Effector CD8-positive, alpha-beta T cell (primary cell): ENCODE results near the gene TNFRSF1B.

Experiments used
- DNase-seq: peaks from one replicate; lab custom pipeline; 2025; lab: John Stamatoyannopoulos, UW
- total RNA-seq, 4 experiments: gene quantifications; one replicate each; lab custom pipeline; 2026; lab: John Stamatoyannopoulos, UW

TNFRSF1B gene
- total RNA-seq = 191 to 488 (median 248) reads per million in 4 experiments

GRCh38 chr1:12166834-12167492 is at the start of gene TNFRSF1B:
TSS of gene TNFRSF1B (plus strand) at chr1:12166991. CDS start at chr1:12167092, 101 bp downstream.
- DNase-seq = peak; percentile 40

DNA sequence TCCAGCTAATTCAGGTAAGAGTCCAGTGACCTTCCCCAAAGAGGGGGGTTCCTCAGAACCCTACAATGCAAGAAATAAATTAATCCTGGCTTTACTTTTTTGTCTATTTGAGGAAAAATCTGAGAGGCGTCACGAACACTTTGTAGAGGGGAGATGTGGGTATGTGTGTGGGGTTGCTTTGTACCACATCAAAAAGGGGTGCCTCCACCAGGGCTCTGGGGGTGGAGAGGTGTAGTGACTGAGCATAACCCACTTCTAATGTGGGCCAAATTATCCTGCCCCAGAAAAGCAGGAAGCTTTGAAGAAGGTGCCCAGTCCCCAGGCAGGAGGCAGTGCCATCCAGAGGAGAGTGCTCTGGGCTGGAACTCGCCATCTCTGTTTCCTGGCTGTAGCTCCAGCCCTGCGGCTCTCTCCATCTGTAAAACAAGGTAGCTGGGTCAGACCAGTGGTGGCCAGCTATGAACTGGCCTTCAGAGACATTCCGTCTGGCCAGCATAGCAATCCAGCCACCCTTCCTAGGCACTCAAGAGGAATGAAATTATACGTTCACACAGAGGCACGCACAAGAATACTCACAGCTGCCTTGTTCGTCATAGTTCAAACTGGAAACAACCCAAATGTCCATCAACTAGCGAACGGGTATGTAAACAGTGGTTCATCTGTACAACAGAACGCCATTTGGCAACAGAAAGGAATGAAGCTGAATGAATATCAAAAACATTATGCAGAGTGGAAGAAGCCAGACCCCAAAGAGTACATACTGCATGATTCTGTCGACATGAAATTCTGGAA is 45.4 kb upstream of the TNFRSF1B start:
- DNase-seq = no peak

- no peak for DNase-seq
These were observed 43.6 kb upstream of the TNFRSF1B start for GRCh38 chr1:12123172-12123571.

GRCh38 chr1:12124693-12125421 is 41.9 kb upstream of the TNFRSF1B start:
- DNase-seq = peak; percentile 71

GRCh38 chr1:12125422-12126355 is 41.1 kb upstream of the TNFRSF1B start:
- DNase-seq = no peak

DNA sequence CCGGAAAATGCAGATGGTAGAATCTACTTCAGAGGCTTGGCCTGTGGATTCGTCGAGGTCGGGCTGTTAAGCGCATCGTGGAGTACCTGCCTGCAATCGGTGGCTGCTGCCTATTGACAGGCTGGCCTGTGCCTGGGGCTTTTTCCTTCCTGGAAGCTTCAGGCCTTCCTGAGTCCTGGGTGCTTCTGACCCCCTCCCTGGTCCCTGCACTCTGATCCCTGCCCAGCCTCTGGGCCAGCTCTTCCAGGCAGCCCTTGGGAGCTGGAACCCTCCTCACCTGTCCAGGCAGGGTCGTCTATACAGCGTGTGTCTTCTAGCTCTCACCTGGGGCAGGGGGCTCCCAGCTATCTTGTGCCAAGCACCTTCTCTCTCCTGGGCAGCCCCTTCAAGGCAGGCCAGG is 40.0 kb upstream of the TNFRSF1B start:
- no peak for DNase-seq

GRCh38 chr1:12127206-12127810 is 39.5 kb upstream of the TNFRSF1B start:
- DNase-seq = no peak

- no peak for DNase-seq
These were observed 38.7 kb upstream of the TNFRSF1B start for GRCh38 chr1:12128120-12128519.

- DNase-seq = no peak
These were observed 37.2 kb upstream of the TNFRSF1B start for GRCh38 chr1:12129624-12130023.

- no peak for DNase-seq
These were observed 36.2 kb upstream of the TNFRSF1B start for GRCh38 chr1:12130466-12131130.

DNA sequence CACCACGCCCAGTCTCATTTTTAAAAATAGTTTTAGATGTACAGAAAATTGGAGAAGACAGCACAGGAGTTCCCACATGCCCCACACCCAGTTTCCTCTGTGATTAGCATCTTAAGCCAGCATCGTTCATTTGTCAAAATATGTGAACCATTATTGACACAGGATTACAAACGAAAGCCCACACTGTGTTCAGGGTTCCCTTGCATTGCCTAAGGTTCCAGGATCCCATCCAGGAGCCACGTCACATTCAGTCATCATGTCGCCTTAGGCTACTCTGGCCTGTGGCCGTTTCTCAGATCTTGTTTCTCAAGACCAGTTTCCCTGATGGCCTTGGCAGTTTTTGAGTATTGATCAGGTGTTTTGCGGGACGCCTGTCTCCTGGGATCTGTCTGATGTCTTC is 34.7 kb upstream of the TNFRSF1B start:
- DNase-seq = no peak

GRCh38 chr1:12134716-12135115 is 32.1 kb upstream of the TNFRSF1B start:
- no peak for DNase-seq

DNA sequence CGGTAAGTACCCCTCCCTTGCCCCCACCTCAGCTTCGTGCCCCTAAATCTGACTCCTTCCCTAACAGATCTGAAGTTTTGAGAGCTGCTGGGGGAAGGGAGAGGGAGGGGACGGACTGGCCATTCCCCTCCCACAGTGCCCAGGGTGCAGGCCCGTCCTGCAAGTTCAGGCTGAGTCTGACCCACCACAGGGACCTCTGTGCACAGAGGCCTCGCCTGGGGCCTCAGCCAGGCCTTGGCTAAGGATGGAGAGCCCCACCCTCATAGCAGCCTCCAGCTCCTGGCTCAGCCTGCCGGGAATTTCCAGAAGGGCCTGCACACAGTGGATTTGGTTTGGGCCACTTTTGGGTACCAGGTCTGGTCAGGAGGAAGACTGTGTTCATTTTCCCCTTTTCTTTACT is 31.2 kb upstream of the TNFRSF1B start:
- no peak for DNase-seq

- no peak for DNase-seq
These were observed 29.7 kb upstream of the TNFRSF1B start for GRCh38 chr1:12136916-12137610.

- no peak for DNase-seq
These were observed 28.3 kb upstream of the TNFRSF1B start for GRCh38 chr1:12138196-12139168.

- DNase-seq = no peak
These were observed 26.8 kb upstream of the TNFRSF1B start for GRCh38 chr1:12140016-12140415.

- DNase-seq = no peak
These were observed 26.2 kb upstream of the TNFRSF1B start for GRCh38 chr1:12140515-12141162.

DNA sequence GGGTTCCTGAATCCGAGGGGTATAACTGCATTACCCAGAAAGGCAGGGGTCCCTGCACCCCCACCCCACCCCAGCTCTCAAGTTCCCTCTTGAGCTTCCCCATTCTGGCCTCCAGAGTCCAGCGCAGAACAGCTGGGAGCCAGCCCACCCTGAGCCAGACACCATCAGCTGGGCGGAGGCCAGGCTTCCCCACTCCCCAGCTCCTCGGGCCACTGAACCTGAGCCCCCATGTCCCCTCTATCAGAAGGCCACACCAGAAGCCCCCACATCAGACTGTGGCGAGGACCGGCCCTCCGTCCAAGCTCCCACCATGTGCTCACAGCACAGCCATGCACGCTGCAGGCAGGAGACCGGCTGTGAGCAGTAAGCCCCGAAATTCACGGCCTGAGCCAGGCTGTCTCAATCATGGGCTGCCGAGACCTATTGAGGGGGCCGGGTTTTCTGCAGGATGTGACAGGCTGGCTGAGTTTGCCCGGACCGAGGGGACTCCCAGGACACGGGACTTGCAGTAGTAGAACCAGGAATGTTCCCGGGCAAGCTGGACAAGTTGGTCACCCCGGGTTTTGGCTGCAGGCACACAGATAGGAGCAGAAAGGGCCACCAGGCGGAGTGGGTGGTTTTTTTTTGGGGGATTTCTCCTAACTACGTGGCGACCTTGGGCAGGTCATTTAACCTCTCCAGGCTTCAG is 25.5 kb upstream of the TNFRSF1B start:
- no peak for DNase-seq
